Right forelimb (tissue), 1 donor: Measurements from ENCODE around the gene ADAM15.

Experiments used
- DNase-seq: peaks from one replicate; pipeline ENCODE4 v3.0.0-alpha.2; 2018

The ADAM15 gene

DNA sequence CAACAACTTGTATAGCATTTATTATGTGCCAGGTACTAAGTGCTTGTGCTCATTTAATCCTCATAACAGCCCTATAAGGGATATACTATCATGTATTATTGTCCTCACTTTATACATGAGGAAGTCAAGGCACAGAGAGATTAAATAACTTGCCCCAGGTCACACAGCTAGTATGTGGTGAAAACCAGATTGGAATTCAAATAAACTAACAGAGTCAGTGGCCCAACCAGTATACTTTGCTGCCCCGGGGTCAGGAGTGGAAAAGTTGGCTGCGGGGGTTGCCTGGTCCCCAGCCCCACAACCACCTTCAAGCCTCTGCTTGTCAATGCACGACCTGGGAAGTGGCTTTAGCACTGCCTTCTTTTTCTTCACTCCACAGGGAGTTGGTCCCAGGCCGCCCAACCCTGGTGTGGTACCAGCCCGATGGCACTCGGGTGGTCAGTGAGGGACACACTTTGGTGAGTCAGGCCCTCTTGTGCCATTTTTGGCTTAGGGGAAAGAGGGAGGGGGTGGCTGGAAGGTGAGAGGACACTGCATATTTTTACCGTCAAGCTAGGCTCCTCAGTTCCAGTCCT is 2.5 kb downstream of the ADAM15 start:
- no peak for DNase-seq

DNA sequence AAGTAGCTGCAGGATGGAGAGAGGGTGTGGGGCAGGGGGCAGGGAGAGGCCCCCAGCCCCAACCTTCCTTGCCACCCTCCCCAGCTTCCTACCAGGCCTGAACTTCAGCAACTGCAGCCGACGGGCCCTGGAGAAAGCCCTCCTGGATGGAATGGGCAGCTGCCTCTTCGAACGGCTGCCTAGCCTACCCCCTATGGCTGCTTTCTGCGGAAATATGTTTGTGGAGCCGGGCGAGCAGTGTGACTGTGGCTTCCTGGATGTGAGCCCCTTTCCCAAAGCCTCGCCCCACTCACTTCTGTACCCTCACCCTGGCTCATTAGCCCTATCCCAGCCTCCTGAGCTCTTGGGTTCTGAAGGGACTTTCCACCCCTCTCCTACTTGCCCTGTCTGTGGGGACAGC is 6.0 kb downstream of the ADAM15 start:
- no peak for DNase-seq

DNA sequence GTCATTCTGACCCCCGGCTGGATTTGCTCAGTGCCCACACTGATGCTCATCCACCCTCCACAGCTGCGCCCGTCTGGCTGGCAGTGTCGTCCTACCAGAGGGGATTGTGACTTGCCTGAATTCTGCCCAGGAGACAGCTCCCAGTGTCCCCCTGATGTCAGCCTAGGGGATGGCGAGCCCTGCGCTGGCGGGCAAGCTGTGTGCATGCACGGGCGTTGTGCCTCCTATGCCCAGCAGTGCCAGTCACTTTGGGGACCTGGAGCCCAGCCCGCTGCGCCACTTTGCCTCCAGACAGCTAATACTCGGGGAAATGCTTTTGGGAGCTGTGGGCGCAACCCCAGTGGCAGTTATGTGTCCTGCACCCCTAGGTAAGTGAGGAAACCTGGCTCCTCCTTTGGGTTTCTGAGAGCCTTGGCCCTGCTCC is 6.7 kb downstream of the ADAM15 start:
- DNase-seq = no peak

DNA sequence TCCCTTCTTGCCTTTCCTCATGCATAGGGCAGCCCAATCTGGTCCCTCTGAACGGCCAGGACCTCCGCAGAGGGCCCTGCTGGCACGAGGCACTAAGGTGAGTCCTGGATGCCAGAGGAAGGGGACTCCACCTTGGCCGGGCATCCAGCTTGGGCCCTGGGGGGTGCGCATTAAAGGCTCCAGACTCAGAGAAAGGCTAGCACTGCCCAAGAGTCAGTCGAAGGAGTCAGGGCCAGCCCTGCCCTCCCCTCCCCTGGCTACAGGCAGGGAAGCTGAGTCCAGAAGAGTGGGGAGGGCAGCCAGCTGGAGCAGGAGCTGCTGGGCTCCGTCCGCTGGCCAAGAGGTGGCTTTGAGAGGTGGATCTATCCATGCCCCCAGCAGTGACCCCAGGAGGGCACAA is 9.6 kb downstream of the ADAM15 start:
- no peak for DNase-seq

DNA sequence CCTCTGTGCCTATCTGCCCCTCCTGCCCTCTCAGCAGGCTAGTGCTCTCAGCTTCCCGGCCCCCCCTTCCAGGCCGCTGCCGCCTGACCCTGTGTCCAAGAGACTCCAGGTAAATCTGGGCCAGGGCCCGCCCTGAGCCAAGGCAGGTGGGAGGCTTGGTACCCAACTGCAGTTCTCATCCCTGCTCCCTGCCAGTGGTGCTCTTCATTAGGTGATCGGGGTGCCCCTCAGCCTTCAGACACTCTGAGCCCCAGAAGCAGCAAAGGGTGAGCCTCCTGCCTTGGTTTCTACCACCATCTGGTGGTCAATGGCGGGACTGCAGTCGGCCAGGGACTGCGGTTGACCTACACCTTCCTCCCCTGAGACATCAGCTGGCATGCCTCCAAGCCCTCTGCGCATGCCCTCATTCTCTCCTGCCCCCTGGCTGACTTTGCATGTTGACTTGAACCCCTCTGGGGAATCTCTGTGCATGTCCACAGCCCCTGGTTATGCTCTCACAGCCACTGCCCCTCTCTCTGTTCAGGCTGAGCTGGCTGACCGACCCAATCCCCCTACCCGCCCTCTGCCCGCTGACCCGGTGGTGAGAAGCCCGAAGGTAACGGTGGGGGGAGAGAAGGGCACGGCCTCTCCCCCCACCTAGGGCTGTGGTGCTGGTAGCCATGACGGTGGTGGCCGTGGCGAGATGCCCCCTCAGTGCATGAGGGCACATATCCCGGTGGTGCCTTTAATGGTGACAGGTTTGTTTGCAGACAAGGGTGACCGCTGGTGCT is 10.4 kb downstream of the ADAM15 start:
- peak; percentile 92 for DNase-seq

DNA sequence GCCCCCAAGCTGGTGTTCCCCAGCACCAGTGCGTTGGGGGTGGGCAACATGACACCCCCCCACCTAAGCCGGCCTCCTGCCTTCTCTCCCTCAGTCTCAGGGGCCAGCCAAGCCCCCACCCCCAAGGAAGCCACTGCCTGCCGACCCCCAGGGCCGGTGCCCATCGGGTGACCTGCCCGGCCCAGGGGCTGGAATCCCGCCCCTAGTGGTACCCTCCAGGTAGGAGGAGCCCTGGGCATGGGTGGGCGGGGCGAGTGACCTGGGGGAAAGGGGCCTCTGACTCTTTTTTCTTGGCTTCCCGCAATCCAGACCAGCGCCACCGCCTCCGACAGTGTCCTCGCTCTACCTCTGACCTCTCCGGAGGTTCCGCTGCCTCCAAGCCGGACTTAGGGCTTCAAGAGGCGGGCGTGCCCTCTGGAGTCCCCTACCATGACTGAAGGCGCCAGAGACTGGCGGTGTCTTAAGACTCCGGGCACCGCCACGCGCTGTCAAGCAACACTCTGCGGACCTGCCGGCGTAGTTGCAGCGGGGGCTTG is 11.1 kb downstream of the ADAM15 start:
- DNase-seq = no peak

DNA sequence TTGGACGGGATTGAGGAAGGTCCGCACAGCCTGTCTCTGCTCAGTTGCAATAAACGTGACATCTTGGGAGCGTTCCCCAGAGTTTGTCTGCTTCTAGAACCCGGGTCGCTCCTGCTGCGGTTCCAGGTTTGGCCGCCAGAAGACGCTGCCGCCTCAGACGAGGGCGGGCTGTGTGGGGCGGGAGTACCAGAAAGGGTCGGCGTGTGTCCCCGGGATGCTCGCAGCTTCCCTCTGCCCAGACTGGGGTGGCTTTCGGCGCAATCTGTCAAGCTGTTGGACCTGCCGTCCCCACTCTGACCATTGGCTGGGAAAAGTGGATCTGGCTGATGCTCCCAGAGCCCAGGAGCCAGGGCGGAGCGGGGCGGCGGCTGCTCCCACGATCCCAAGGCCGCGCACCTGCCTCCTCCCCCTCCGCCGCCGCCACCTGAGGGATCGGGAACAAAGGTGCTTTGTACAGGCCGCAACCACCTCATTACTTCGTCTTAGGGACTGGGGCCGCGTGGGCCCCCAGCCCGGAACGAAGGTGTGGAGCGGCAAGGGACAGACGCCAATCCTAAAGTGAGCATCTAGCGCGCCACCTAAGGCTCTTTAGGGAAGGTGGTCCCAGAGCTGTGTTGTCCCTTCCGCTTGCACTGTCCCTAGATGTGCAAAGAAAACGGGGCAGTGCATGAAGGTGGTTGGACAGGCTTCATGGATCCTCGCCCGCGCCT is 11.7 kb downstream of the ADAM15 start:
- peak; percentile 83 for DNase-seq

DNA sequence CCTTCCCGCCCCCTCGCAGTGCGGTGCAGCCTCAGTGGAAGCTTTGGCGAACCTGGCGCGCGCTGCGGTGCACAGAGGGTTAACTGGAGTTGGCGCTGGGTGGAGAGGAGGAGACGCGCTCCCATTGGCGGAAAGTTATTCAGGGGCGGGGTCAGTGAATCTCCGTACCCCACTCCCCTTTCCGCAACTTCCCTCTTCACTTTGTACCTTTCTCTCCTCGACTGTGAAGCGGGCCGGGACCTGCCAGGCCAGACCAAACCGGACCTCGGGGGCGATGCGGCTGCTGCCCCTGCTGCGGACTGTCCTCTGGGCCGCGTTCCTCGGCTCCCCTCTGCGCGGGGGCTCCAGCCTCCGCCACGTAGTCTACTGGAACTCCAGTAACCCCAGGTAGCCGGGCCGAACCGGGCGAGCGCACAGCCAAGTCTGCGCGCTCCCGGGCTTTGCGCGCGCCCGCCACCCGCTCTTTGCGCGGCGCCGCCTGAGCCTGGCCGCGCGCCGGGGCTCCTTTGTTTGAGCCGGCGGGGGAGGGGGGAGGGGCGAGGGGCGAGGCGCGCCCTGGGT is 12.5 kb downstream of the ADAM15 start, which contains the start of gene EFNA4:
Gene EFNA4, plus strand, starts transcription at position 191 of the 561 bp plus-strand sequence. Its CDS starts 84 bp downstream, at position 275.
- peak; percentile 87 for DNase-seq

DNA sequence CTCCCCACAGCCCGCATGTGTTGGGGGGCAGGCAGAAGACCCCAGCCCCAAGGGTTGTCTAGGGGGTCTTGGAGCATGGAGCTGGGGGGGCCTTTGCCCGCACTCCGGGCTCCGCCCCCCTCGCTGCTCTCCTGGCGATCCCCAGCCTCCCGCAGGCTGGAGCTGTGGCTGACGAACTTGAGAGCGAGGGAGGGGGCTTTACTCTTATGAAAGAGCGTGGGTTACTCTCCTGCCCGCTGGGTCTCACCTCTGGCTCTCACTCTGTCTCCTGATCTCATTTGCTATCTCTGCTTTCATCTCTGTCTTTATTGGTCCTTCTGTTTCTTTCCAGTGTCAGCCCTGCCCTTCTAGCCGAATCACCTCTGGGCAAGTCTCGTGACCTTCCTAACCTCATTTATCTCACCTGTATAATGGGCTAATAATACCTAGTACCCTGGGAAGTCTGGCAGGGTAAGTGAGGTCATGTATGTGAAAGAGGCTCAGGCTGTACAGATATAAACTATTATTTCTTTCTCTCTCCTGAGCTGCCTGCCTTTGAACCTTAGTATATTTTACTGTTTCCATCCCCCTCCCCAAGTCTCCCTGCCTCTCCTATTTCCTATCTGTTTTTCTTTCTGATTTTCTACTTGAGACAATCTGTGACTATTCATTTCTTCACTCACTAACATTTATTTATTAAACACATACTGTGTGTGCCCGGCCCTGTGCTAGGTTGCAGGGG is 13.2 kb downstream of the ADAM15 start:
- no peak for DNase-seq

DNA sequence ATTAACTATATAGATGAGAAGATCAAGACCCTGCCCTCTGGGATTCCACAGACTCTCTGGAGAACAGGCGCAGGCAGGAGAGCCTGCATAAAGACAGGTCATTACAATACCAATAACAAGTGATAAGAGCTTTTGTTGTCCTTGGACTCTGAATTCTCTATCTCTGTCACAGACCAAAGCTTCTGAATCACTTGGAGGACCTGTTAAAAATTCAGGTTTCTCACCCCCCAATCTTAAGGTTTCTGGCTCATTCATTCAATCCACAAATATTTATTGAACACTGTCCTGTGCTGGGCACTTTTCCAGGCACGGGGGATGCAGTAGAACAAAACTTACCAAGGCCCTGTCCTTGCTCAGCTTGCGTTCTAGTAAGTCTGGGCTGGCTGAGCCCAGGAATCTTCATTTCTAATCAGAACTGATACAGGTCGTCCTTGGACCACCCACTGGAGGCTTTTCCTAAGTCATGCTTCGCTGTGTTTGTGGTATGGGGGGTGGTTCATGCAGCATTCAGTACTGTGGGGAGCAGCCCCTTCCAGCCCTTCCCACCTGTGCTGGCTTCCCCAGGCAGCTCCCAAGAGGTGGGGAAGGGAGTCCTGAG is 13.8 kb downstream of the ADAM15 start:
- DNase-seq = no peak

DNA sequence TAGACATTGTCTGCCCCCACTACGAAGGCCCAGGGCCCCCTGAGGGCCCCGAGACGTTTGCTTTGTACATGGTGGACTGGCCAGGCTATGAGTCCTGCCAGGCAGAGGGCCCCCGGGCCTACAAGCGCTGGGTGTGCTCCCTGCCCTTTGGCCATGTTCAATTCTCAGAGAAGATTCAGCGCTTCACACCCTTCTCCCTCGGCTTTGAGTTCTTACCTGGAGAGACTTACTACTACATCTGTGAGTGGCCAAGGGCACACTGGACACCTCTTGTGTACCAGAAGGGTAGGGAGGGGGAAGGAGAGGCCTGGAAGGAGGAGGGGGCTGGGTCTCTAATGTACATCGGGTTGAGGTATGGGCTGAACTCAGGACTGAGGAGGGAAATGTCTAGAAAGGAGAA is 15.7 kb downstream of the ADAM15 start:
- no peak for DNase-seq

DNA sequence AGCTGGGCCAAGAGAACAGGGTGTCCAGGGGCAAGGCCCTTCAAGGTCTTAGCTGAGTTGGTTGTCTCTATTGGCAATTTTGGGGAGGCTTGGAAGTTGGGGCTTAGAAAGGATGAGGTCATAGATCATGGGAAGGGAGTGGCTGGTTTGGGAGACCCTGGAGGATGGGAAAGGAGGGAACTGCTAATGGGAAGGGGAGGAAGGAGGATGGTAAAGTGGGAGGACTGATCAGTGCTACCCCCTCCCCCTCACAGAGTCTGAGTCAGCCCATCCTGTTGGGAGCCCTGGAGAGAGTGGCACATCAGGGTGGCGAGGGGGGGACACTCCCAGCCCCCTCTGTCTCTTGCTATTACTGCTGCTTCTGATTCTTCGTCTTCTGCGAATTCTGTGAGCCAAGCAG is 17.5 kb downstream of the ADAM15 start:
- no peak for DNase-seq

DNA sequence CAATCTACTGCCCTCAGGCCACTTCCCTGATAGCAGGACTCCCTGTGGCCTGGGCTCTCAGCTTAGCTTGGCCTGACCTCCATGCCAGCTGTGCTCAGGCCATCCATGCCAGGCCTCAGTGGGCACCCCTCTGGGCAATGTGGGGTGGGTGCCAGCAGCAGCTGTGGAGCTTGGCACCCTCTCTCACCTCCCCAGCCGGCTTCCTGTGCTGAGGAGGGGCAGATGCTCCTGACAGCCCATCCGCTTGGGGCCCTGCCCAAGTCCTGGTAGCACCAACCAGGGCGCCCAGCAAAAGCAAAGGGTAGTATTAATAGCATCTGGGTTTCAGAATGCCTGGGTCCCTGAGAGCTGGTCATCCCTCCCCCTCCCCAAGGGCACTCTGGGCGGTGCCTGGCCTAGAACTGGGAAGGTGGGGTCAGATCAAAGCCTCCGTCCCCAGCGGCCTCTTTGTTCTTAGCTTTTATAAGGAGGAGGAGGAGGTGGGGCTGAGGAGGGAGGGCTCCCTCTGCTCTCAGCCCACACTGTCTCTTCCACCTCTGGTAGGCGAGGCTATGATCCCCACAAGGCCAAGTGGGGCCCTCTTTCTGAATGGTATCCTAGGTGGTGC is 18.5 kb downstream of the ADAM15 start:
- DNase-seq = no peak

DNA sequence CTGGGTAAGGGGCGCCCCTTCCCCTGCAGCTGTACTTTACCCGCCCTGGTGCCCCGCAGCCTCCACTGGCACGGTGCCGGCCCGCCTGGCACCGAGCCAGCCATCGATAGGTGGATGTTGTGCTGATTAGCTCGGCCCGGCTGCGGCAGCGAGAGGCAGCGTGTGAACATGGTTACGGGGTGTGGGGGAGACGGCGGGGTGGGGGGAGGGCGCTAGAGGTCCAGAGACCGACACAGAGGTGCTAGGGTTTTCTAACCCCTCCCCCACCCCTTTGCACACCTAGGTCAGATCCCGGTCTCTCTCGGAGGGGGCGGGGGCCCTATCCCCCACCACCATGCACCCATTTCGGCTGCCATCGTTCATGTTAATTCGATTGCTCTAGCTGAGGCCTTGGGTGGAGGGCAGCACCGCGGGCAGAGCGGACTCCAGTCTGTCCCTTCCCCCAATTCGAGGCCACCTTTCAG is 19.1 kb downstream of the ADAM15 start:
- no peak for DNase-seq

DNA sequence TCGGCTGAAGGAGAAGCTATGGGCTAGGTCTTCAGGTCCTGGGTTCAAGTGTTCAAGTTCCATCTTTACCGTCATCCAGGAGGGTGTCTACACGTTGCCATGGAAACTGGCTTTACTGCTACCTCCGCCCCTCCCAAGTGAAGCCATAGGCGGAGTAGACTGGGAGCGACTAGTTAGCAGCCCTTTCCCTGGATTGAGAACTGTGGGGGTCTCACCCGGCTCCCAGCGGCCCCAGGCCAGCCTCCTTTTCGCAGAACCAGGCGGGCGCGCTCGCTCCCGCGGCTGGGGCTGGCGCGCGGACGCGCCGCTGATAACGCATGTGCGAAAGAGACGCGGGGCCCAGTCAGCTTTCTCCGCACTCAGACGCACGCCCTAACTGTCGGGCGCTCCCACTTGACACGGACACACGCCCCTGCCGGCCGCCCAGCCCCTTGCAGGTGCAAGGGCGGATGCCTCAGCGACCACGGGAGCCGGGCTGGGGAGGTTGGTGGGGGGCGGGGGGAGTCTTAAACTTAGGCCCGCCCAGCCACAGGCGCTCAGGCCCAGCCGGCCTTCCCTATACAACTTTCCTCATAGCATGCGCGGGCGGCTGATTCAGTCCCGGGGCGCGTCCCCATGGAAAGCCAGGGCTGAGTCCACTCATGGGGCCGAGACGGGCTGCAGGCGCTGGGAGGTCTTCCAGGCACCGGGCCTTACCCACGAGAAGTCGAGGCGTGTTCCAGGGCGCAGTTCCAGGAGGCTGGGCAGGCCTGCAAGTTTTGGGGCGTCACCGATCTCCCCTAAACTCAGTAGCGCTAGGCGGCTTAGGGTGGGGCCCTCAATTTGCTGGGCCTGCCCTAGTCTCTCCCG is 19.8 kb downstream of the ADAM15 start:
- DNase-seq = peak; percentile 83

DNA sequence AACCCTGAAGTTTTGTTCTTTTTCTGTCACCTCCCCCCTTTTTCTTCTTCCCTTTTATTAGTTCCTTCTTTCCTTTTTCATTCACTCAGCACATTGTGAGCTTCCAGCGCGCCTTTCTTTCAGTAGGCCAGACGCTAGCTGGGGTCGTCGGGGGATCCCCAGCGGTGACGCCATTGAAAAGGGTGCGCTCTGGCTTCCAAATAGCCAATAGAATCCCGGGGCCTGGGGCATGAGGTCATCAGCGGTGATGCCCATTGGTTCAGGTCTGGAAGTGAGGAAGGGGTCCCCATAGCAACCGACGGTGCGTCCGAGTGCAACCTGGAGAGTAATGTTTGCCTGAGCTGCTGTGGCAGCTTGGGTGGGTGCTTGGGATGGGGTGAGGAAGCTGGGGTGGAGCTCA is 20.6 kb downstream of the ADAM15 start:
- no peak for DNase-seq

DNA sequence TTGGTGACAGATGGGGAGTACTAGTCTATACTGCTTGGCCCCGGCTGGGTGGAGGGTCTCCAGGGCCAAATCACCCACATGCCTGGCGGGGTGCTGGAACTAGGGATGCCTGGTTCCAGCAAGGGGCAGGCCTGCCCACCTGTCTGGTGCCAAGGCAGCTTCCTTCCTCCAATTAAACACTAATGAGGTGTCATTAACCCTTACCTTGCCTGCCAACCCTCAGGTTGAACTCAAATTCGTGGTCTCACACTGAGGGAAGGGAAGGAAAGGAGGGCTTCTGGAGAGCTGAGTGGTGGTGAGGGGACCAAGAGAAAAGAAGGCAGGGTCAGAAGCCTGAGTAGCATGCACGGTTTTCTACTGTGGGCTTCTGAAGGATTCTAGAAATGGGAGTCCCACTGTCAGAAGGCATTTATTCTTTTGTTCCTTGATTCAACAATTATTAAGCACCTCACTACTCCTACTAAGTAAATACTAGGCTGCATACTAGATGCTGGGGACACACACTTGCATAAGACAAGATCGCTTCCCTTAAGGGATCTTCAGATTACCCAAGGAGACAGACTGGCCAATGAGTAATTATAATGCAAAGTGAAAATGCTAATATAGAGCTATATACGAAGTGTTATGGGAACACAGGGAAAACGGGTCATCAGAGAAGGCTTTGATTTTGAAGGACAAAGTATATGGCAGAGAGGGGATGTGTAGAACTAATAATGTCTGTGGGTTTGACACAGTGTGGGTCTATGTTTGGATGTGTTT is 21.6 kb downstream of the ADAM15 start:
- DNase-seq = no peak

DNA sequence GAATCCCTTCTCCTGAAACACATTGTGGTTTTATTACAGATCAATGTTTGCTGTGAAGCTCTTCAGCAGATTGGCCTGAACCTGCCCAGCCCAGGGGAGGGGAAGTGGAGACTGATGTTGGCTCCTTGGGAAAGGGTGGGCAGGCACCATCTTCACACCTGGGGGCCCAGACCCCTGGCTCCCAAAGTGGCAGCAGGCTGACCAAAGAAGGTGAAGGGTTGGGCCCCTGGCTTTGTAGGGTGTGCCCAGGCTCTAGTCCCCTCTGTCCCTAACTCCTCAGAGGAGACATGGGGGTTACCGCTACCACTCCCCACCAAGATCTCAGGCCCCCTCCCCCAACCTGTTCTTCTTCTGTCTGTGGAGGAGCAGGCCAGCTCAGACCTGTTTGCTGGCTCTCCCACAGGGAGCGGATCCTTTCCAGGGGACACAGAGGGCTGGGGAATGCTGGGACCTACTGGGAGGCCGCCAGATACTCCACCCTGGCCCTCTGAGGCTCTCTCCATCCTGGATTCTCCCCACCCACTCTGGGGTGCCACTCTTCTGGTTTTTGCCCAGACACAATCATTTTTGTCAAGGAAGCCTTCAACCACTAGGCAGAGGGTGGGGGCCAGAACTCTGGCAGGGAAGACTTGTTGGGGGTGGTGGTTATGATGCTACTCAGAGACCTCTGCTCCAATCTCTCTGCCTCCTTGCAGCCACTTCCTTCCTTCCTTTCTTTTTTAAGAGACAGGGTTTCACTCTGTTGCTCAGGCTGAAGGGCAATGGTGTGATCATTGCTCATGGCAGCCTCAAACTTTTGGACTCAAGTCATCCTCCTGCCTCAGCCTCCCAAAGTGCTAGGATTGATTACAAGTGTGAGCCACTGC is 22.5 kb downstream of the ADAM15 start:
- DNase-seq = no peak

DNA sequence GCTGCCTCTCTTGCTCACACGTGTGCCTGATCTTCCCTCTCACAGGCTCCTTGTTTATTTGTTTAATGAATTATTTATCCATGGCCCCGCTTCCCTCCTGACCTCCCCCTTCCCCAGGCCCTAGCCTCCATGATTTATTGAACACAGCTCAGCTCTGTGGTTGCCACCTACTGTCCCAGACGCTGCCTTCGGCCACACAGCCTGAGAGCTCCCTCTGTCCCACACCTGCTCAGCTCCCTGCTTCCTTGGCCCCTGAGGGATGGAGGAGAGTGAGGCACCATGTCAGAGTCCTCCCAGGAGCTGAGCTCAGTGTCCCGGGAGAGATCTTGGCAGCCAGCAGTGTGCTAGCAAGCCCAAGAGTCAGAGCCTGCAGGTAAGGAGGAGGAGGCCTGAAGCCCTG is 24.4 kb downstream of the ADAM15 start:
- no peak for DNase-seq
